Bronchial epithelial cell (primary cell): ENCODE results near the gene NTM. TPM values are rescaled to one million over a fixed set of nuclear protein-coding genes. Genes with fewer than 3 reads are reported as not detected.

Experiments
- DNase-seq: peaks from one replicate; pipeline ENCODE4 v3.0.0-alpha.2; 2010; ENCODE audit warnings: low read depth
- FAIRE-seq: peaks from 2 replicates; lab custom pipeline; 2011; peaks lifted over from hg19 to GRCh38; lab: Jason Lieb, UNC
- H3K27me3 ChIP-seq: 2 replicates; pipeline ENCODE4 v1.5.1; 2011; ENCODE audit warnings: low read length; ENCODE audit not compliant: control insufficient read depth, insufficient read depth
- H3K36me3 ChIP-seq: 2 replicates; pipeline ENCODE4 v1.5.1; 2011; ENCODE audit warnings: low read length; ENCODE audit not compliant: control insufficient read depth, insufficient read depth
- H3K4me3 ChIP-seq: 2 replicates; pipeline ENCODE4 v1.5.1; 2011; ENCODE audit warnings: mild to moderate bottlenecking, low read depth, low read length, control low read depth
- CTCF ChIP-seq: IDR thresholded peaks from 2 replicates; pipeline ENCODE4 v1.5.1; 2011; ENCODE audit warnings: mild to moderate bottlenecking, moderate library complexity, low read length, control low read depth, inconsistent platforms; ENCODE audit not compliant: insufficient read depth, severe bottlenecking
- total RNA-seq: library from RNA; depleted of rRNA; stranded (reverse); fragments of >200 nt; gene quantifications from 2 replicates; pipeline ENCODE4 v1.2.1, GENCODE V29; 2014

NTM gene
- total RNA-seq, 1 donor from 2014 or later: 4.2 TPM

- no peaks in the 10 kb centered on the region for H3K27me3 ChIP-seq
- no peak overlapping the region for H3K4me3 ChIP-seq
- no peak for DNase-seq
- H3K36me3 ChIP-seq: no peaks in the 10 kb centered on the region
- FAIRE-seq: no peak
- no peak for TF ChIP-seq CTCF
These were observed 470.1 kb downstream of the NTM start for GRCh38 chr11:131840545-131840944.

GRCh38 chr11:131841028-131841427 lies 470.6 kb downstream of the NTM start:
- TF ChIP-seq CTCF: no peak
- DNase-seq: no peak
- no peaks in the 10 kb centered on the region for H3K27me3 ChIP-seq
- FAIRE-seq: no peak
- H3K36me3 ChIP-seq: no peaks in the 10 kb centered on the region
- H3K4me3 ChIP-seq: no peak overlapping the region

GRCh38 chr11:131841925-131842635 lies 471.7 kb downstream of the NTM start:
- Histone ChIP-seq H3K36me3 (no peaks in the 10 kb centered on the region), H3K27me3 (no peaks in the 10 kb centered on the region), H3K4me3 (no peak overlapping the region)
- FAIRE-seq (no peak), DNase-seq (no peak)
- no peak for TF ChIP-seq CTCF

- TF ChIP-seq CTCF: no peak
- Histone ChIP-seq H3K27me3 (peaks cover 2% of the 10 kb centered on the region), H3K4me3 (no peak overlapping the region), H3K36me3 (no peaks in the 10 kb centered on the region)
- DNase-seq: no peak
- no peak for FAIRE-seq
These were observed 474.8 kb downstream of the NTM start for GRCh38 chr11:131845255-131845654.

GRCh38 chr11:131849485-131849884 lies 479.1 kb downstream of the NTM start:
- Histone ChIP-seq H3K4me3 (no peak overlapping the region), H3K27me3 (peaks cover 2% of the 10 kb centered on the region), H3K36me3 (no peaks in the 10 kb centered on the region)
- TF ChIP-seq CTCF: no peak
- DNase-seq (no peak), FAIRE-seq (no peak)

GRCh38 chr11:131850507-131850906 lies 480.1 kb downstream of the NTM start:
- Histone ChIP-seq H3K36me3 (no peaks in the 10 kb centered on the region), H3K4me3 (no peak overlapping the region), H3K27me3 (peaks cover 2% of the 10 kb centered on the region)
- no peak for TF ChIP-seq CTCF
- no peak for FAIRE-seq
- DNase-seq: no peak
